Measurements from ENCODE around the gene ACAP3.

The ACAP3 gene

GRCh38 chr1:1344655-1345361 is 37.1 kb upstream of the ACAP3 start:
- TF ChIP-seq EZH2phosphoT487 (IDR thresholded peaks at IDR 0.05; ENCODE audit: borderline replicate concordance, low read length) = no peak
- TF ChIP-seq CTCF (IDR thresholded peaks at IDR 0.05; ENCODE audit: low read depth, low read length, poor library complexity, severe bottlenecking) = no peak
- H3K27me3 ChIP-seq (ENCODE audit: control insufficient read depth, low read length) = no peaks in the 10 kb centered on the region
- no peaks in the 10 kb centered on the region for H3K9me2 ChIP-seq (replicated peaks; ENCODE audit: control insufficient read depth, low read length)
- peaks cover 56% of the 10 kb centered on the region for H3K79me2 ChIP-seq (ENCODE audit: control insufficient read depth, low read length)
- no peaks in the 10 kb centered on the region for H3F3A ChIP-seq (ENCODE audit: control insufficient read depth, insufficient read depth)
- no peak overlapping the region for H3K4me2 ChIP-seq (ENCODE audit: low read length)
- H3K4me3 ChIP-seq (ENCODE audit: low read length) = no peak overlapping the region
- H3K36me3 ChIP-seq (ENCODE audit: control insufficient read depth, low read length) = peaks cover 22% of the 10 kb centered on the region
- H3K4me1 ChIP-seq (ENCODE audit: control insufficient read depth, low read length) = peaks cover 8% of the 10 kb centered on the region
- 0 out of 2 replicates have a peak, but pooled peaks cover 4% of the 10 kb centered on the region for H4K20me1 ChIP-seq (ENCODE audit: control insufficient read depth, insufficient read depth, low read depth, low read length)
- peaks cover 5% of the 10 kb centered on the region; the same call in 1 of the 2 replicates for H3K9me3 ChIP-seq (ENCODE audit: control insufficient read depth, insufficient read depth, low read length)
- no peak overlapping the region for H3K27ac ChIP-seq (ENCODE audit: low read depth, low read length)

- Histone ChIP-seq H4K20me1 (ENCODE audit: control insufficient read depth, insufficient read depth, low read depth, low read length) (0 out of 2 replicates have a peak, but pooled peaks cover 4% of the 10 kb centered on the region), H3K79me2 (ENCODE audit: control insufficient read depth, low read length) (peaks cover 56% of the 10 kb centered on the region), H3F3A (ENCODE audit: control insufficient read depth, insufficient read depth) (no peaks in the 10 kb centered on the region), H3K4me2 (ENCODE audit: low read length) (no peak overlapping the region), H3K9me3 (ENCODE audit: control insufficient read depth, insufficient read depth, low read length) (peaks cover 5% of the 10 kb centered on the region; the same call in 1 of the 2 replicates), H3K4me1 (ENCODE audit: control insufficient read depth, low read length) (peaks cover 8% of the 10 kb centered on the region), H3K27me3 (ENCODE audit: control insufficient read depth, low read length) (no peaks in the 10 kb centered on the region), H3K36me3 (ENCODE audit: control insufficient read depth, low read length) (peaks cover 23% of the 10 kb centered on the region), H3K9me2 (replicated peaks; ENCODE audit: control insufficient read depth, low read length) (no peaks in the 10 kb centered on the region), H3K27ac (ENCODE audit: low read depth, low read length) (no peak overlapping the region), H3K4me3 (ENCODE audit: low read length) (no peak overlapping the region)
- TF ChIP-seq CTCF (IDR thresholded peaks at IDR 0.05; ENCODE audit: low read depth, low read length, poor library complexity, severe bottlenecking) (no peak), EZH2phosphoT487 (IDR thresholded peaks at IDR 0.05; ENCODE audit: borderline replicate concordance, low read length) (no peak)
Observed at GRCh38 chr1:1343811-1344421, 36.2 kb upstream of the ACAP3 start.

- Histone ChIP-seq H3K27ac (ENCODE audit: low read depth, low read length) (no peak overlapping the region), H3K4me1 (ENCODE audit: control insufficient read depth, low read length) (peaks cover under 1% of the 10 kb centered on the region)
- TF ChIP-seq CTCF (IDR thresholded peaks at IDR 0.05; ENCODE audit: low read depth, low read length, poor library complexity, severe bottlenecking) (no peak), EZH2phosphoT487 (IDR thresholded peaks at IDR 0.05; ENCODE audit: borderline replicate concordance, low read length) (no peak)
Observed at GRCh38 chr1:1342584-1343115, 34.9 kb upstream of the ACAP3 start.

More at GRCh38 chr1:1342584-1343115, 34.9 kb upstream of the ACAP3 start:
- Histone ChIP-seq H4K20me1 (ENCODE audit: control insufficient read depth, insufficient read depth, low read depth, low read length) (peaks cover 4% of the 10 kb centered on the region; the same call in 1 of the 2 replicates), H3K27me3 (ENCODE audit: control insufficient read depth, low read length) (no peaks in the 10 kb centered on the region), H3K36me3 (ENCODE audit: control insufficient read depth, low read length) (peaks cover 25% of the 10 kb centered on the region), H3F3A (ENCODE audit: control insufficient read depth, insufficient read depth) (no peaks in the 10 kb centered on the region), H3K79me2 (ENCODE audit: control insufficient read depth, low read length) (peaks cover 44% of the 10 kb centered on the region), H3K4me2 (ENCODE audit: low read length) (no peak overlapping the region), H3K9me3 (ENCODE audit: control insufficient read depth, insufficient read depth, low read length) (peaks cover 5% of the 10 kb centered on the region; the same call in 1 of the 2 replicates), H3K4me3 (ENCODE audit: low read length) (no peak overlapping the region), H3K9me2 (replicated peaks; ENCODE audit: control insufficient read depth, low read length) (no peaks in the 10 kb centered on the region)

Data from DOHH2 (cell line).